ENCODE measurements around the gene PLEKHG5.
A peak's percentile ranks its signal among the peaks of the same experiment; 100 is the strongest.
"Not testable (repeated sequence)": the region's sequence is repeated elsewhere in the genome, so short reads cannot be mapped to it uniquely, and the experiment has no call there.

PLEKHG5 gene

DNA sequence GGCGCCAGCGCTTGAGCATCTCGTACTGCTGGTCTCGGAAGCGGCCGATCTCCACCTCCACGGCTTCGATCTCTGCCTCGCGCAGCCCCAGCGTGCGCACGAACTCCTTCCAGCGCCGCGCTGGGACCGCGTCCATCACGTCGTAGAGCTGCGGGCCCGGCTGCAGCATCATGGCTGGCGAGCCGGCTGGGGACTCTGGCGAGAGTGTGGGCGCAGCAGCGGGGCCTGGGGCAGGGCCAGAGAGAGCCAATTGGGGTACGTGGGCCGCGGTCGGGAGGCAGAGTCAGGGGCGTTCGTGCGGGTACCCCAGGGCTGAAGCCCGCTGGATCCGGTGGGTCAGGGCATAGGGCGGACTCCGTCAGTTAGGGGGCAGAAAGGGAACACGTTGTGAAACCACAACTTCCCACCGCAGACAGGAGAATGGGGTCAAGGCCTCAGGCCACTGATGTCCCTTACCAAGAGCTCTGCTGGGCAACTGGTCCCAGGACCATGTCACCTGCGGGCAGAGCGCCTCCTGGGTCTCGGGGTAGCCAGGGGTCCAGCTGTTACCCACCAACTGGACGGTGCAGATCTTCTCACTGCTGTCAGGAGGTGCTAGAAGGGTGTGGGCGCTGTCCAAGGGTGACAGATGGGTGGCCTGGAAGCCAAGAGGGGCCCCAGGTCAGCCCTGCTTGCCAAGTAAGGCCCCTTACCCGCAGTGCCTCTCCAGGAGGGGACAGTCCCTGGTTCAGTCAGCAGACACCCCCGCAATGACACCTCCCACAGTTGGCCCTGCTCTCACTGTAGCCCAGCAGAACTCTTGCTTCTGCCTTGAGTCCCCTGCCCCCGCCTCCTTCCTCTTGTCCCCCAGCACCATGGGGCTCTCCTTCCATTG is 29.7 kb downstream of the PLEKHG5 start:
- no peak for DNase-seq

DNA sequence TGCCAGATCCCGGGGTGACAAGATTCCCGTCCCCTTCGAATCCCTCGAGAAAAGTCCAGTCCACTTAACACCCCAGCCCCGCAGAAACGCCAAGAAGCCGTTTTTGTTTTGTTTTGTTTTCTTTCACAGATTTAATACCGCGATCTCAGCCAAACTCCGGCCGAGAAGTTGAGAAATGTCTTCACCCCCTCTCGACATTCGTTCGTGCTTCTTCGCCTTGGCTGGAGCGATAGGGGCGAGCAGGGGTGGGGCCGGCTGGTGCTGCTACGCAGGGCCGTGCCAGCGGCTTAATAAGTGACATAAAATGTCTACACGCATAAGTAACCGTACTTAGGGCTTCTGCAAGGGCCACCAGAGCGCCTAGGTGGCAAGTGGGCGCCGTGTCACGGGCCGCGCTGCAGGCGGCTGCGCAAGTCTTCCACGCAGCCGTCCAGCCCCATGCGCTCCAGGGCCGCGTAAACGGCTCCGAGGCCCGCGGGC is 30.4 kb downstream of the PLEKHG5 start:
- DNase-seq, result no peak

DNA sequence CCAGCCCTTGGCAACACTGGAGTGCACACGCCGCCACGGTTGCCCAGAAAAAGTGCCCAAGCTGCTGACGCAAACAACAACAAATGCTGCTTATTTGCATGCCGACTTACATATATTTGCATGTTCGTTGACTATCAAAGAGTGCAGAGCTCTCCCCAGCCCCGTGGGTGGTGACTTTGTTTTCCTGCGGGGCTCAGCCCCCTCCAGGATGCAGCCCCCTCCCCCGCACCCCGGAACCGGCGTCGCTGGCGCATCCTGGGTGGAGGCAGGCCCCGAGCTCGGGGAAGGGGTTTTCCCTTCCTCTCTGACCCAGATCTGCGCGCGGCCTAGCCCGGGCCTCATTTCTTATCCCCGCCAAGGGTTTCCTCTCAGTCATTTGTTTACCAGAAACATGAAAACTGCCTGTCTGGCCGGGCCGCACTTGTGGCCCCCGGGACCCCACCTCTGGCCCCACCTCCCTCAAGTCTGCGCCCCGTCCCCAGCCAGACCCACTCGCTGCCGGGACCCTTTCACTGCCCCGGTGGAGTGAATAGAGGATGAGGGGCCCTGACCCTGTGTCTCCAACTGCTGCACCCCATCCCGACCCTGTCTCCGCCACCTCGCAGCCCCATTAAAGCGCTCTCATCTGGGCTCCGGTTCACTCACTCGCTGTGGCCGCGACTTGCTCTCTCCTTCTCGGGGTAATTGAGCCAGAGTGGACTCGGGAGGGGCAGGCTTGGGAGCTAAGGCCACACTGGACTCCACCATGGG is 31.0 kb downstream of the PLEKHG5 start:
- DNase-seq, result no peak

DNA sequence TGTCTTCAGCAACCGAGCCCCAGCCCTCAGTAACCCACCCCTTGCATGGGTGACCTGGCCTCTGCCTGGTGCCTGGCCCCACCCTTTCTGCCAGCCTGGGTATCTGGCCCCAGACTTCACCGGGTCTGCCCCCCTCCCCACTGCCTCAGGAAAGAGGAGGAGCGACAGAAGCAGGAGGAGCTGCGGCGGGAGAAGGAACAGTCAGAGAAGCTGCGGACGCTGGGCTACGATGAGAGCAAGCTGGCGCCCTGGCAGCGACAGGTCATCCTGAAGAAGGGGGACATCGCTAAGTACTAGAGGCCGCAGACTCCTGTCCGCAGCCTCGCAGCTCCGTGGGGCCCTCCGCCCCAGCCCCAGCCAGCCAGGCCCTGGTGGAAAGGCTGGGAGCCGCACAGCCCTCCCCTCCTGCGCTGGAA is 31.6 kb downstream of the PLEKHG5 start:
- no peak for DNase-seq

DNA sequence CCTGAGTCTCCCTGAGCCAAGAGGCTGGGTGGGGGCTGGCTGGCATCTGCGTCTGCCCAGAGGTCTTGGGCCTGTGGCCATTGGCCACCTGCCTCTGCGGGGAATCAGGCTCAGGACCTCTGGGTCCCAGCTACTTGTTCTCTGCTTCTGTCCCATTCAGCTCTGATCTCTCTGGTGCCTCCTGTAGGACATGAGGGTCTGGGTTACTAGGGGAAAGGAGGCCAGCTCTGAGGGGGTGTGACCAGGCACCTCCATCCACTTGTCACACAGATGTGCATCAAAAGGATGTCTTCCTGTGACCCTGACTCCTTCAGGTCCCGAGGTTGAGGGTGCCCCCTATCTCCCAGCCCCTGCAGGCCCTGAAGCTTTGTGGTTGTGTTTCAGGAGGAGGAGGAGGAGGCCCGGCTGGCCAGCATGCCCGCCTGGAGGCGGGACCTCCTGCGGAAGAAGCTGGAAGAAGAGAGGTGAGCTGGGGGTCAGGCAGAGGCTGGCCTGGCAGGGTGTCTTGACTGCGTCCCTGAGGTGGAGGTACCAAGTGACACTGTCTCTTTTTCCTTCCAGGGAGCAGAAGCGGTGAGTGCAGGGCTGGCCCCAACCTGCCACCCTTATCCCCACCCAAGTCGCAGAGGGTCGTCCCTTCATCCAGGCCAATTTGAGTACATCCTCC is 34.5 kb downstream of the PLEKHG5 start:
- no peak for DNase-seq

DNA sequence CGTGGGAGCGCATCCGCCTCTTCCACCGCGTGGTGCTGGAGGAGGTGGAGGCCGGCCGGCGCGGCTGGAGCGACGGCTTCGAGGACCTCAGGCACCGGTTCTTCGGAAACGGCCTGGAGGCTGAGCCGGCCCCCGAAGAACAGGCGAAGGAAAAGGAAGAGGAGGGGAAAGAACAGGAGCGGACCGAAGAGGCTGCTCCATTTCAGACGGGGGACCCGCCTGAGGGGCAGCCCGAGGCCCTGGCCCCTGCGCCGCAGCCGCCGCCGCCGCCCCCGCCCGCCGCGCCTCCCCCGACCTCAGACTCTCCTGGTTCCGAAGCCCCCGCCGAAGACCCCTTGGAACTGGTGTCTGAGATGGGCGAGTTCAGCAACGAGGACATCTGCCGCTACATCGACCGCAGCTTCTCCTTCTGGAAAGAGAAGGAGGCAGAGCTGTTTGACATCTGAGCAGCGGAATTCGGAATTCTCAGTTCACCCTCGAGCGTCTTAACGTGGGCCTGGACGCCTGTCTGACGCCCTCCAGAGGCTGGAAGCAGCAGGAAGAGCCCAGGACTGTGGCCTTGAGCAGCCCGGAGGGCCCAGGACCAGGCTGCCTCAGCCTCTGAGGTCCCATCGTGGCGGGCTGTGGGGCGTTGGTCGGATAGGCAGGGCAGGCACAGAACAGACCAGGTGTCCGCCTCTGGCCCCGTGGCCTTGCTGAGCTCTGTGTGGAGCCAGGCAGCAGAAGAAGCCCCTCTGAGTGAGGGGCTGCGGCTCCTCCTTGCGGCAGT is 35.5 kb downstream of the PLEKHG5 start:
- not testable (repeated sequence) for DNase-seq

DNA sequence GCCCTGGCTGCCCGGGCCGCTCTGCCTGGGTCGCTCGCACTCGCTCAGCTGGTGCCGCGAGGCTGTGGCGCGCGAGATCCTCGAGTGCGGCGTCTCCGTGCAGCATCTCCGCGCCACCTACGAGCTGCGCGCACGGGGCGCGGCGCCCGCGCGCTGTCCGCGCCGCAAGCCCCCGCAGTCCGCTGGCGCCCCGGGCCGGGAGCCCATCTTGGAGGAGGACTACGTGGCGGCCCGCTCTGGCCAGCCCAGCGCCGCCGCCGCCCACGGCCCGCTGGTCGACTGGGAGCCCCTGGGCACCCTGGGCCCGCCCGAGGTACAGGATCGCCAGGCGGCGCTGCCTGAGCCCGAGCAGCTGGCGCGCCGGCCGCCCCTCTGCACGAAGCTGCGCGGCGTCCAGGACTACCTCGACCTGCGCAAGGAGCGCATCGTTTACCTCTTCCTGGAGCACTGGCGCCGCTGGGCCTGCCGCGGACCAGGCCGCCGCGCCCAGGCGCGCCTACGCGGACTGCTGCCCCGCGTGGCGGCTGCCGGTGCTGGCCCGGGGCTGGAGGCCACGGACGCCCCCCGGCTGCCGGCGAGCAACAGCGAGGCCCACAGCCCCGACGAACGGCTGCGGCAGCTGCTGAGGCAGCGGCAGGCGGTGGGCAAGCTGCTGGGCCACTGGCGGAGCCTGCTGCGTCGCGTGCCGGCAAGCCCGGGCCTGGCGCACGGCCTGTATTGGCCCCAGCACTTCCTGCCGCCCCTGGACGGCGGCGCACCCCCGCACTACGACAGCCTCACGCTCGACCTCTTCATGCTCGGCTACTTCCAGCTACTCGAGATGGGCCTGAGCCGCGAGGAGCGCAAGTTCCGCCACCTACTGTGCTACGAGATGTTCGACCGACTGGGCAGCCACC is 36.4 kb downstream of the PLEKHG5 start:
- peak; percentile 67 for DNase-seq

DNA sequence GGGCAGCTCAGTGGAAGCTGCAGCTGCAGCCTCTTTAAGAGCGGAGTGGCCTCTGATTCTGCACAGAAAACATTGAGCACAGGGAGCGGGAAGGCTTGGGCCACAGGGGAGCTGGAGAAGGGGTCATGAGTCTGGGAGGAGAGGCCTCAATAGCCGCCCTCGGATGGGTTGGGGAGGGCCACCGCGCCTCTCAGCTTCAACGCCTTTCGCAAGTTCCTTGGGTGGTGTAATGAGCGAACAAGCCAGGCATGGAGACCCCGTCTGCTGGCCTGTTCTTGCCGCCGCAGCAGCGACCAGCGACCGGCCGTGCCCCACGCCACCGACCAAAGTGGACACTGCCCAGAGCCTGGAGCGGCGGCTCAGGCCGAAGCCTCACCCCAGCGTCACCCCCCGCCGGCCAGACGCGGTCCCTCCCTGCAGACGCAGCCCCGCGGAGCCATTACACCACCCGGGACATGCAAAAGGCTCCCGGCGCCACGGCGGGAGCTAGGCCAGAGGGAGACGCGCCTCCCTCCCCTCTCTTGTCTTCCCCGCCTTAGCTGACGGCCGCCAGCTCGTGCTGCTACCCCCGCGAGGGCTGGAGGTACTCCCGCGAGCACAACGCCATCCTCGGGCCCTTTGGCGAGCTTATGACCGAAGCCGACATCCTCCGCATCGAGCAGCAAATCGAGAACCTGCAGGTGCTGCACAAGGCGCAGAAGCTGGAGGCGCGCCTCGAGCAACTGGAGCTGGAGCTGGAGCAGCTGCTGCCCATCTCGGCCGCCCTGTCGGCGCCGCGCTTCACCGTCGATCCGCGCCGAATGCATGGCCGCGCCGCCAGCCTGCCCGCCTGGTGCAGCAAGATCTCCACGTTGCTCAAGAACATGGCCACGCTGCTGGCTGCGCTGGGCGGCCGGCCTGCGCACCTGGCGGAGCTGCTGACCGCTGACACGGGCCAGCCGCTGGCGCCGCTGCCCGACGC is 37.3 kb downstream of the PLEKHG5 start:
- DNase-seq, result peak; percentile 69

DNA sequence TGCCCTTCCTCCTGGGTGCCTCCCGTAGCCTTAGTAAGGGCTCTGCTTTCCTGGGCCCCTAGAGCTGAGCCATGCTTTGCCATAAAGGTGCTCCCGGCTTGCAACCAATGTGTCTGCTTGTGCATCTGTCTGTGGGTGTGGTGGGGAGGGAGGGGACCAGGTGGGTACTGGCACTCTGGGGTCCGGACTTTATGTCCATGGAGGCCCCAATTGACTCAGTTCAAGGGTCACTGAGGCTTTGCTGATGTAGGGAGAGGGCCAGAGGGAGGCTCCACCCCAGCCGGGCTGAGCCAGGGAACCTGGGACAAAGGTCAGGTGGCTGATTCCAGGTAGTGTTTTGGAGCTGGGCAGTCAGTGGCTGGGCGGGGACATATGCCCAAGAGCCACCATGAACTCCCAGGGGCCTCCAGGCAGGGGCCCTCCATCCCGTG is 40.5 kb downstream of the PLEKHG5 start:
- no peak for DNase-seq

DNA sequence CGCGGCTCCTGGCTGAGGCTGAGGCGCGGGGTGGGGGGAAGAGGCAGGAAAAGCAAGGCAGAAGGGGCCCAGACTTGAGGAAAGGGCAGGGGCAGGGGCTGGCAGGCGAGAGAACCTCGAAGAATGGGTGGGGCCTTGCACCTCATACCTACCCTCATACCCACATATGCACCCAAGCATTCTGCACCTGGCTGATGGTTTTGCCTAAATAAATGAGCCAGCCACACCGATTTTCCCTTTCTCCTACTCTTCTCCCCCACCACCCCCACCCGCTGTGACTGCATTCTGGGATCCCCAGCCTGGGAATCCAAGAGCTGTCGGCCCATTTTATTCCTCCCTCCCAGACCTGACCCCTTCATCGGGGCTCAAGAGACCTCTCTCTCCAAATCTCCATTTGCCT is 41.0 kb downstream of the PLEKHG5 start:
- not testable (repeated sequence) for DNase-seq

DNA sequence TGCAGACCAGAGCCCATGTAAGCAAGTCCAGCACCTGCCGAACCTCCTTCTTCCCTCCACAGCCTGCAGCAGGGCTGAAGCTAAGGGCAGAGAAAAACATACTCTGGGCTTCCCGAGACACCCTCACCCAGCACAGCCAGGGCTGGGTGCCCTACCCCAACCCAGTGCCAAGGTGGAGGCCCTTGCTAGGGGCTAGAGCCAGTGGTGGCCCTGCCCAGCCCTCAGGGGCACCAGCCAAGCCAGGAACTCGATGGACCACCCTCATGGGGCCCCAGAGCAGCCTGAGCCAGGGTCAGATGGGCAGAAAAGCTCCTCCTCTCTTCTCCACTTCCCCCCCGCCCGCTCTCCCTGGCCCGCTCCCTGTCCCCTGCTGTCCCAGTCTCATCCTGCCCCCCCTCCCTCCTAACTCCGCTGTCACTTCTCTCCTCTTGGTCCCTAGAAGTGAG is 41.4 kb downstream of the PLEKHG5 start:
- DNase-seq, result no peak

DNA sequence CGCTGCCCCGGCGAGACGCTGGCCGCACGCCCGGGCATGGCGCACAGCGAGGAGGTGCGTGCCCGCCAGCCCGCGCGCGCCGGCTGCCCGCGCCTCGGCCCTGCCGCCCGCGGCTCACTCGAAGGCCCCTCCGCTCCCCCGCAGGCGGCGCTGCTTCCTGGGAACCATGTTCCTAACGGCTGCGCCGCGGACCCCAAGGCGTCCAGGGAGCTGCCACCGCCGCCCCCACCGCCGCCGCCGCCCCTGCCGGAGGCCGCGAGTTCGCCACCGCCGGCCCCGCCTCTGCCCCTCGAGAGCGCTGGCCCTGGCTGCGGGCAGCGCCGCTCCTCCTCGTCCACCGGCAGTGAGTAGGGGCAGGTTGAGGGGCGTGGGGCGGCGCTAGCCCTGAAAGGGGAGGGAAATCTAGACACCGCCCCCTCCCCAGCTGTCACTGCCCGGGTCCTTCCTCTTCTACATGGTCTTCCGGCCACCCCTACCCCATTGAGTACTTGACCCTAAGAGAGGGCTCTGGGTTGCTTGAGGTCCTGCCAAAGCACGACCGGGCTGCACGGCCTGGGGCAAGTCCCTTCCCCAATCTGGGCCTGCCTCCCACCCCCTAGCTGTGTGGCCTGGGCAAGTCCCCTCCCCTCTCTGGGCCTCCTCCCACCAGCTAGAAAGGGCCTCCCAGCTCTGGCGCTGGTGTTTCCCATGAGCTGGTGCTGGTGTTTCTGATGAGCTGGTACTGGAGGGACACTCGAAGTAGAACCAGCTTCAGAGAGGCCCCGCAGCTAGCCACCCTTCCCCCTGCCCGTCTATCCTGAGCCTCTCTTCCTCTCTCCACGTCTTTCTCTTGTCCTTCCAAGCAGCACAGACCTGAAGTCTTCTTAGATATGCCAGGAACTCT is 42.5 kb downstream of the PLEKHG5 start:
- no peak for DNase-seq

DNA sequence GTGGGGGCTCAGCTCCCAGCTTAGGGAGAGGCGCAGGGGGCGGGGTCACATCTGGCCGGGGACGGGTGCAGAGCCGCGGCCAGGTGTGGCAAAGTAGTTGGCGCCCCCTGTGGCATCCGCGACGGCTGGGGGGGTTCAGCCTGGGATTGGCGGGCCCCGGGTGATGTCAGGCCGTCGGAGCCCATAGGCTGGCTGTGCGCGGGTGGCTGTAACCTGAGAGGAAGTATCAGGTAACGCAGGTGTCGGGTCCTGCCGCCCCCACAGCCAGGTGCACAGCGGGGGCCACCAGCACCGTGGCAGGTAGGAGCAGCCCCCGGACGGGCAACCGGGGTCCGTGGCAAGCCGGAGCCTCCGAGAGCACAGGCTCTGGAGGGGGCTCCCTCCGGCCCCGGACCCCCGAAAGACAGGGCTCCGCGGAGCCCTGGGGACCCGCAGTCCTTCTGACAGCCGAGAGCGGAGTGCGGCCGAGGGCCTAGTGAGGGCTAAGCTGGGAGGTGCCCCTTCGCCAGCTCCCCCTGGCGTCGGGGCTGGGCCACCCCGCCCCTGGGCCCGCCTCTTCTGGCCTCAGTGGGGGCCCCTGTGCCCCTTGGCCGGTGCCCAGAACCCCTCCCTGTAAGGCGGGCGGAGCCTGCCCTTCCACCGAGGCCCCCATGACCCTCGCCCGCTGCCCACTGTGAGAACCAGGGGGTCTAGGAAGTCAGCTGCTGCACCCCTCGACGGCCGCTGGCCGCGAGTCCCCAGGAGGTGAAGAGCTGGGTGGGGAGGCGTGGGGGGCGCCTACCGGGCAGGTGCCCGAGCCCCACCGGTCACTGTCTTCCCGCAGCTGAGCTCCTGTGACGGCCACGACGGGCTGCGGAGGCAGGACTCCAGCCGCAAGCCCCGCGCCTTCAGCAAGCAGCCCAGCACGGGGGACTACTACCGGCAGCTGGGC is 43.4 kb downstream of the PLEKHG5 start:
- peak; percentile 76 for DNase-seq

DNA sequence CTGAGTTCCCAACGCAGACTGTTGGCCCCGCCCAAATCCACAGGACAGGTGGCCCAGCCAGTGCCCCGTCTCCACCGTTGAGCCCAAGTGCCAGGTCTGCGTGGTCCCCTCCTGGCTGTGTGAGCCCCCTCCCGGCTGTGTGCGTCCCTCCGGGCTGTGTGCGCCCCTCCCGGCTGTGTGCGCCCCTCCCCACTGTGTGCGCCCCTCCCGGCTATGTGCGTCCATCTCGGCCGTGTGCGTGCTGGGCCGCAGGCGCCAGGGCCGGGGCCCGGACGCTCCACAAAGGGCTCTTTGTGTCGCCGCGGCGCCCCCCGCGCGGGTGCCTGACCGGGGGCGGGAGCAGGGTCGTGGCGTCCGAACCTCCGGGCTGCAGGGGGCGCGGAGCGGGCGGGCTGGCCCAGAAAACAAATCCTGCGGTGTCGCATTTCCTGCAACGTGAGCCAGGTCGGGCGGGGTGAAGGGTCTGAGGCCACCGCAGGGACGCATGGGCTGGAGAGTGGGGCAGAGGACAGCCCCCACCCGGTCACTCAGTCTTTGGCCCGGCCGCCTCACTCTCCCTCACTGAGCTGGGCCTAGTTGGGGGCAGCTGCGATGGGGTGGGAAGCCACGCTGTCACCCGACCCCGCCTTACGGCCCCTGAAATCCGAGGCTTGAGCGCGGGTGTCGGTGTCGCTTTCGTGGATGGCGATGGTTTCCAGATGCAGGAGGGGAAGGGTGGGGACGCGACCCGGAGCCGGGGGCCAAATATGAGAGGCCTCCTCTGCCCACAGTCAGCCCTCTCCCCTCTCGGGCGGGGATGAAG is 44.2 kb downstream of the PLEKHG5 start:
- DNase-seq, result peak; percentile 64

DNA sequence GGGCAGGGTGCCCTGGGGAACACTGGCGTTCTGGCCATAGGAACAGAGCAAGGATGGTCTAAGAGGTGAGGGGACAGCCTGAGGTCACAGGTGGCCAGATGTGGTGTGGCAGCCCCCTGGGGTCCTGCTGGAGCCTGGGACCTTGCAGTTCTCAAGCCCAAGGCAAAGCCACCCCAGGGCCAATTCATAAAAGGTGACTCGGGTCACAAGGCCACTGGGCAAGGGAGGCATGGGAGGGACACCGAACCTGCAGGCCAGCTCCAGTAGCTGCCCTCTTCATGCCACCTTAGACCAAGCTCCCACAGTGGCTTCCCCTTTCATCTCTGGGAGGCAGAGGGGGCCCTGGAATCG is 44.8 kb downstream of the PLEKHG5 start:
- DNase-seq, result no peak

DNA sequence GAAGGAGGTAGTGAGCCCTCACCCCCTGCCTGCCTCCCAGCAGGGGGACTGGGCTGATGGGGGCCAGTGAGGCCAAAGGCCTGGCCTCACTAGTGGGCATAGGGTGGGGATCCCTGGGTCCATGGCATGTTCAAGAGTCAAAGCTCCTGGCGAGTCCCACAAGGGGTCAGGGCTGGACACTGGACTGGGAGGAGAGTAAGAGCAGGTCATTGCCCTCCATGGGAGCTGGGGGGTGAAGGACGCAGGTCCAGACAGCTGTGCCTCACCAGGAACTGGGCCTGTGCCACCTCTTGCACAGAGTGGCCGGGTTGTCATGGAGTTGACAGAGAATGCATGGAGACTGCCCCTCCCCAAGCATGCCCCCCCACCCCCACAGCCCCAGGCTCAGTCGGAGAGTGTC is 45.5 kb downstream of the PLEKHG5 start:
- peak; percentile 6 for DNase-seq

Measured in right kidney (tissue), 1 donor.